Left ventricle myocardium inferior (tissue), 1 donor: Measurements from ENCODE around the gene BRAT1. TPM values are rescaled to one million over a fixed set of nuclear protein-coding genes. Genes with fewer than 3 reads are reported as not detected.
"Not testable (repeated sequence)": the region's sequence is repeated elsewhere in the genome, so short reads cannot be mapped to it uniquely, and the experiment has no call there.

Experiments
- DNase-seq: peaks from one replicate; pipeline ENCODE4 v3.0.0-alpha.2; 2020
- H3K27ac ChIP-seq: fragments of 200-600 bp; replicated peaks from 2 replicates; pipeline ENCODE4 v1.8.0; 2021
- H3K27me3 ChIP-seq: fragments of 200-600 bp; 2 replicates; pipeline ENCODE4 v1.8.0; 2021; ENCODE audit warnings: low read depth
- H3K36me3 ChIP-seq: fragments of 200-600 bp; 2 replicates; pipeline ENCODE4 v1.8.0; 2021
- H3K4me1 ChIP-seq: fragments of 200-600 bp; 2 replicates; pipeline ENCODE4 v1.8.0; 2021
- H3K4me3 ChIP-seq: fragments of 200-600 bp; 2 replicates; pipeline ENCODE4 v1.8.0; 2021; ENCODE audit warnings: mild to moderate bottlenecking, moderate library complexity
- H3K9me3 ChIP-seq: fragments of 200-600 bp; replicated peaks from 2 replicates; pipeline ENCODE4 v1.8.0; 2021
- intact Hi-C: fragments of 100-400 bp; cut with micrococcal nuclease; formaldehyde crosslinking; loops from one replicate; pipeline ENCODE4 v1.11.0; 2022
- total RNA-seq: library from RNA; stranded (reverse); fragmentation: NEBNext Ultra II Directional; extraction: Animal tissue kit (Norgen Biotek cat#: 25700); gene quantifications from one replicate; pipeline ENCODE4 v1.2.1, GENCODE V29; 2021
- TF ChIP-seq, protein P1 (sequence below): fragments of 200-600 bp; IDR thresholded peaks from 2 replicates; pipeline ENCODE4 v1.8.0; 2021; ENCODE audit warnings: antibody characterized with exemption, mild to moderate bottlenecking, borderline replicate concordance
- donor health status: DM: no; HTN: yes; CAD: no; lungs with severe emphysema.

BRAT1 gene
- total RNA-seq, 1 donor from 2014 or later = 13.7 TPM

DNA sequence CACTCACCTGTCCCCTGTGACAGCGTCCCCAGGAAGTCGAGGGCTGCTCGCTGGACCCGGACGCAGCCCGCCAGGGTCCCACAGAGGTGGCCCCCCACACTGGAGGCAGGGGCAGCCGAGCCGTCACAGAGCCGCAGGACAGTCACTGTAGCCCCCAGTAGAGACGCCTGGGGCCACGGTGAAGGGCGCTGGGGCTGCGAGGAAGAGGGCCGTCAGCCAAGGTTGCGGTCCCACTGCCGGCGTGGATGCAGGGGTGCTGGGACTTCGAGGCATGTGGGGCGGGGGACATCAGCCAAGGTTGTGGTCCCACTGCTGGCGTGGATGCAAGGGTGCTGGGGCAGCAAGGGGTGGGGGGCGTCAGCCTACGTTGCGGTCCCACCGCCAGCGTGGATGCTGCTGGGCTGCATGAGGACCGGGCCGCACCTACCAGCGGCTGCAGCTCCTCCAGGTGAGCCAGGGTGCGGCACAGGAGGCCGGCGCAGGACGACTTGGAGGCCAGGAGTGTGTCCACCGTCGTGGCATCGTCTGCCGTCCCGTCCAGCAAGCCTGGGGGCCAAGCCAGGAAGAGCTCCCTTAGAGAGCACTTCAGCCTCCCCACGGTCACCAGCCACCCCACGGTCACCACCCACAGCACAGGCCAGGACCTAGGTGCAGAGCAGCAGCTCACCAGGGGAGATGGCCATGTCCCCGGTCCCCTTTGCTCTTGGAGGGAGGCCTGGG, 13.9 kb downstream of the BRAT1 start:
- TF ChIP-seq, protein P1, sequence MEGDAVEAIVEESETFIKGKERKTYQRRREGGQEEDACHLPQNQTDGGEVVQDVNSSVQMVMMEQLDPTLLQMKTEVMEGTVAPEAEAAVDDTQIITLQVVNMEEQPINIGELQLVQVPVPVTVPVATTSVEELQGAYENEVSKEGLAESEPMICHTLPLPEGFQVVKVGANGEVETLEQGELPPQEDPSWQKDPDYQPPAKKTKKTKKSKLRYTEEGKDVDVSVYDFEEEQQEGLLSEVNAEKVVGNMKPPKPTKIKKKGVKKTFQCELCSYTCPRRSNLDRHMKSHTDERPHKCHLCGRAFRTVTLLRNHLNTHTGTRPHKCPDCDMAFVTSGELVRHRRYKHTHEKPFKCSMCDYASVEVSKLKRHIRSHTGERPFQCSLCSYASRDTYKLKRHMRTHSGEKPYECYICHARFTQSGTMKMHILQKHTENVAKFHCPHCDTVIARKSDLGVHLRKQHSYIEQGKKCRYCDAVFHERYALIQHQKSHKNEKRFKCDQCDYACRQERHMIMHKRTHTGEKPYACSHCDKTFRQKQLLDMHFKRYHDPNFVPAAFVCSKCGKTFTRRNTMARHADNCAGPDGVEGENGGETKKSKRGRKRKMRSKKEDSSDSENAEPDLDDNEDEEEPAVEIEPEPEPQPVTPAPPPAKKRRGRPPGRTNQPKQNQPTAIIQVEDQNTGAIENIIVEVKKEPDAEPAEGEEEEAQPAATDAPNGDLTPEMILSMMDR = no peak
- intact Hi-C loops = no loop called here

DNA sequence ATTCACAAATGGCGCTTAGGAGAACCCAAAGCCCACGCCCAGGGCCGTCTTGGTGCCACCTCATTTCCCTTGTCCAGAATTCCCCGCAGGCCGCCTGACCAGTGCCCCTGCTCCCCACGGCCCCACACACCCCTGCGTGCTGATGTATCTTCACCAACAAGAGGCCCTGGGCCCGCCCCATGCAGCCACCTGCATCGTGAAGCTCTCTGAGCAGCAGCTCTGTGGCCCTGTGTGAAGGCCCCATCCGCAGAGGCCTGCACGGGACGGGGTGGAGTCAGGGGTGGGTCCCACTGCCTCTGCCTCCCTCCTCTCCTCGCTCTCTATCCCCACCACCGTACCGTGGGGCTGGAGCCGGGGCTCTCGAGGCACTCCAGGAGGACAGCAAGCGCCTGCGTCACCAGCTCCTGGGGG, 14.7 kb downstream of the BRAT1 start:
- no peak overlapping the region for H3K27ac ChIP-seq
- H3K27me3 ChIP-seq = no peaks in the 10 kb centered on the region
- H3K4me1 ChIP-seq = no peaks in the 10 kb centered on the region
- TF ChIP-seq, protein P1 = no peak
- DNase-seq = no peak
- peaks cover 77% of the 10 kb centered on the region for H3K36me3 ChIP-seq
- intact Hi-C loops = no loop called here
- no peak overlapping the region for H3K4me3 ChIP-seq
- no peaks in the 10 kb centered on the region for H3K9me3 ChIP-seq

More for the DNA sequence above, 13.9 kb downstream of the BRAT1 start:
- DNase-seq = no peak
- H3K4me1 ChIP-seq = no peaks in the 10 kb centered on the region
- peaks cover 86% of the 10 kb centered on the region for H3K36me3 ChIP-seq
- H3K27ac ChIP-seq = no peak overlapping the region
- H3K4me3 ChIP-seq = no peak overlapping the region
- no peaks in the 10 kb centered on the region for H3K27me3 ChIP-seq
- no peaks in the 10 kb centered on the region for H3K9me3 ChIP-seq

DNA sequence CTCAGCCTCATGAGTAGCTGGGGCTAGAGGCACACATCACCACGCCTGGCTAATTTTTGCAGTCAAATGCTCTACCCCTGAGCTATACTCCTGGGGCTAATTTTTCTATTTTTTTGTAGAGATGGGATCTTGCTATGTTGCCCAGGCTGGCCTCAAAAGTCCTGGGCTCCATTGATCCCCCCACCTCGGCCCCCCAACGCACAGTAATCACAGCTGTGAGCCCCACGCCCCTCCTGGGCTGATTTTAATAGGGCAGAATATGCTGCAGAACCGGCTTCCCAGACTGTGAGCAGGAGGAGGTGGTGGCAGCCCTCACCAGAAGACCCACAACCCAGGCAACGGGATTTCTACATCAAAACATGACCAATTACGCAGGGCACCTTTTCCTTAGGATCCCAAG, 15.2 kb downstream of the BRAT1 start:
- TF ChIP-seq, protein P1 = no peak
- intact Hi-C loops = no loop called here

DNA sequence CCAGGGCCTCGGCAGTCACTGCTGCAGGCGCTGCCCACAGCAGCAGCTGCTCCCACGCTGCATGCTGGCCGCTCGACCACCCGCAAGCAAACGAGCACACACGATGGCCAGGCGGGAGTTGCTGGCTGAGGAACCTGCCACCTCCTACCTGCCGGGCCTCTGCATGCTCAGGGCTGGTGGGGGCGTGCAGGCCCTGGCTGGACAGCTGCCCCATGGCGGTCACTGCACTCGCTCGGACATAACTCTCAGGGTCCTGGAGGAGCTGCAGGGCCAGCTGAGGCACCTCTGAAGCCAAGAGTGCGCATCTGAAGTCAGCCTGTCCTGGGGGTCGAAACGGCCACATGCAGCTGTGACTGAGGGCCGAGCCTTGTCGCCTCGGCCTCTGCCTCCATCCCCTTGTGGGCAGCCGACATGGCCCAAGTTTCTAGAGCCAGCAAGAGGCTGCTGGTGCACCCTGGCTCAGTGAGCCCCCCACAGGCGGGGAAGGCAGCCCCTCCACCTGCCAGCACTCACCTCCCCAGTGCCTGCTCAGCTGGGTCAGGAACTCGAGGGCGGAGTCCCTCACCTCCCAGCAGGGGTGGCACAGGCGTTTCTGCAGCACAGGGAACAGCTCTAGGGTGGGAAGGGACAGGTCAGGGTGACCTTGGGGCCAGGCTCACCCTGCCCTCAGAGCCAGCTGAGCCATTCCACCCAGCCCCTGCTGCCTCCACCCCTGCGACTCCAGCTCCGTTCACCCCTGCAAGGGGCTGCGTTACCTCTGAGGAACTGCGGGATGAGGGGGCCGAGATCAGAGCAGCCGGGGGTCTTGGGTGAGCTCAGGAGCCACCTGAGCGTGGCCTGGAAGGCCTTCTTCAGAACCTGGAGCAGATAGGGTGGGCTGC, 16.1 kb downstream of the BRAT1 start:
- intact Hi-C loops = no loop called here
- Histone ChIP-seq H3K9me3 (no peaks in the 10 kb centered on the region), H3K27ac (no peak overlapping the region), H3K36me3 (peaks cover 64% of the 10 kb centered on the region), H3K27me3 (no peaks in the 10 kb centered on the region), H3K4me1 (no peaks in the 10 kb centered on the region), H3K4me3 (no peak overlapping the region)
- DNase-seq = no peak
- TF ChIP-seq, protein P1 = no peak

More for the DNA sequence above, 15.2 kb downstream of the BRAT1 start:
- H3K9me3 ChIP-seq = no peaks in the 10 kb centered on the region
- H3K4me1 ChIP-seq = no peaks in the 10 kb centered on the region
- no peak overlapping the region for H3K27ac ChIP-seq
- no peak for DNase-seq
- H3K27me3 ChIP-seq = no peaks in the 10 kb centered on the region
- H3K36me3 ChIP-seq = peaks cover 72% of the 10 kb centered on the region
- H3K4me3 ChIP-seq = no peak overlapping the region

DNA sequence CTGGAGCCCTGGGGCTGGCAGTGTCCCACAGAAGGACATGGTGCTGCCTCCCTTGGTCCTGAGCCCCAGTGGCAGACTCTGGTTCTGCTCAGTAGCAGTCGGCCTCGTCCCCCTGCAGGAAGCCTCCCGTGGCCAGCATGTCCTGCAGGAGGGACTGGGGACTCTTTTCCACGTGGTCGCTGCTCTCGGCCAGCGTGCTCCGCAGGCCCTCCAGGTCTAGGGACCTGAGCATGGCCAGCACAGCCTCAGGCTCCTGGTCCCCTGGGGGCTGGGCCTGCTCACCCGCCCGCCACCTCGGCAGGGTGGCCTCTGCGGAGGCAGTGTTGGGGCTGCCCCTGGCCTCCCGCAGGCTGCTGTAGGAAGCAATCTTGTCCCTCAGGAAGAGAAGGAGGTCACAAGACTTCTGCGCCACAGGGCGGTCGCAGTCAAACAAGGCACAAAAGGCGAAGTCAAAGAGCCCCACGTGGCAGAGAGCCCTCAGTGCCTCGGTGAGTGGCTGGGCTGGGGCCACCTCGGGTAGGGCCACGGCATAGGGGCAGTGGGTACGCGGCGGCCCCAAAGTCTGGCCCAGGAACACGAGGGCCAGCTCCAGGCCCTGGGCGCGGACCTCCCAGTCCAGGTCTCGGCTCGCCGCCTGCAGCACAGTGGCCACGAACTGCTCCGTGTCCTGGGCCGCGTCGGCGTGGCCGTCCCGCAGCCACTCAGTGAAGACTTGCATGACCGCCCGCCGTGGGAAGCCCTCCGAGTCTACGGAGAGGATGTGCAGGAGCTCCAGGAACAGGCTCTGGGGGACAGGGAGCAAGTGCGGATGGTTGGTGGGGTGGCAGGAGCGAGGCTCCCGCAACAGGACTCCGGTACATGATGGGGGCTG, 17.1 kb downstream of the BRAT1 start:
- TF ChIP-seq, protein P1 = no peak
- no peak for DNase-seq
- Histone ChIP-seq H3K4me3 (no peak overlapping the region), H3K36me3 (peaks cover 53% of the 10 kb centered on the region), H3K27ac (no peak overlapping the region), H3K9me3 (no peaks in the 10 kb centered on the region), H3K27me3 (no peaks in the 10 kb centered on the region), H3K4me1 (no peaks in the 10 kb centered on the region)
- intact Hi-C loops = no loop called here

DNA sequence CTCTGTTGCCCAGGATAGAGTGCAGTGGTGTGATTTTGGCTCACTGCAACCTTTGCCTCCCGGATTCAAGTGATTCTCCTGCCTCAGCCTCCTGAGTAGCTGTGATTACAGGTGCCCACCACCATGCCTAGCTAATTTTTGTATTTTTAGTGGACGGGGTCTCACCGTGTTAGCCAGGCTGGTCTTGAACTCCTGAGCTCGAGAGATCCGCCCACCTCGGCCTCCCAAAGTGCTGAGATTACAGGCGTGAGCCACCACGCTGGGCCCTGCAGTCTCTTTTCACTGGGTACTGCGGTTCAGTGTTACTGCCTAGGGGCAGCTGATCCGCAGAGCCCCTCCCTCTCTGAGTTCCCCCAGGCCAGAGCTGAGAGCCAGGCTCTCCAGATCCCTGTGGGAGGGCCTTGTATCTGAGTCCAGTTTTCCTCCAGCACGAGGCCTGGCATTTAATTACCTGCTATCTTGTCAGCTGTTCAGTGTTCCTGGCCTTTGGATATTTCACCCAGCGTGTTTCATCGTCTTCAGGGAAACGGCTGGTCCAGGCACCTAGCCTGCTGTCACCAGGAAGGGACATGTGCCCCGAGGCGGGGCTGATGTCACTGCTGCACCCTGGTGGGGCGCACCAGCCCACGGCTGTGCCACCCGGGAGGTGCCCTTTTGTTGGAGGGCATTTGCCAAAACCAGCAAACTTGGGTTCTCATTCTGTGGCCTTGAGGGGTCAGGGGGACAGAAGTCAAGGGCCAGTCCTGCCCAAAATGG, 19.3 kb downstream of the BRAT1 start:
- H3K9me3 ChIP-seq, DNase-seq, H3K27ac ChIP-seq, intact Hi-C loops, H3K4me1 ChIP-seq, H3K4me3 ChIP-seq, H3K27me3 ChIP-seq: not testable (repeated sequence)
- H3K36me3 ChIP-seq = peaks cover 33% of the 10 kb centered on the region

DNA sequence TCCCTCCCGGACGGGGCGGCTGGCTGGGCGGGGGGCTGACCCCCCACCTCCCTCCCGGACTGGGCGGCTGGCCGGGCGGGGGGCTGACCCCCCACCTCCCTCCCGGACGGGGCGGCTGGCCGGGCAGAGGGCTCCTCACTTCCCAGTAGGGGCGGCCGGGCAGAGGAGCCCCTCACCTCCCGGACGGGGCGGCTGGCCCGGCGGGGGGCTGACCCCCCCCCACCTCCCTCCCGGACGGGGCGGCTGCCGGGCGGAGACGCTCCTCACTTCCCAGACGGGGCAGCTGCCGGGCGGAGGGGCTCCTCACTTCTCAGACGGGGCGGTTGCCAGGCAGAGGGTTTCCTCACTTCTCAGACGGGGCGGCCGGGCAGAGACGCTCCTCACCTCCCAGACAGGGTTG, 21.1 kb downstream of the BRAT1 start:
- Histone ChIP-seq H3K4me1 (peaks cover 26% of the 10 kb centered on the region), H3K27me3 (peaks cover 10% of the 10 kb centered on the region), H3K36me3 (peaks cover 16% of the 10 kb centered on the region)
- DNase-seq, H3K4me3 ChIP-seq, H3K9me3 ChIP-seq, intact Hi-C loops, H3K27ac ChIP-seq: not testable (repeated sequence)
